ENCODE data around the gene PKP2.

- no peak for TF ChIP-seq CTCF (IDR thresholded peaks at IDR 0.05; ENCODE audit: low read depth, low read length)
- TF ChIP-seq POLR2A (IDR thresholded peaks at IDR 0.05; ENCODE audit: extremely low read depth, insufficient read length), result no peak
- no peak for TF ChIP-seq MAX (IDR thresholded peaks at IDR 0.05; ENCODE audit: low read depth, low read length)
- TF ChIP-seq MYC (IDR thresholded peaks at IDR 0.05; ENCODE audit: low read depth, low read length), result no peak
Measured at GRCh38 chr12:32783029-32783428, 113.5 kb downstream of the PKP2 start.
